MV-4-11 (cell line): ENCODE data around the gene JAK1.

Source experiments
- DNase-seq: peaks from one replicate; lab custom pipeline; 2025; lab: John Stamatoyannopoulos, UW

JAK1 gene

DNA sequence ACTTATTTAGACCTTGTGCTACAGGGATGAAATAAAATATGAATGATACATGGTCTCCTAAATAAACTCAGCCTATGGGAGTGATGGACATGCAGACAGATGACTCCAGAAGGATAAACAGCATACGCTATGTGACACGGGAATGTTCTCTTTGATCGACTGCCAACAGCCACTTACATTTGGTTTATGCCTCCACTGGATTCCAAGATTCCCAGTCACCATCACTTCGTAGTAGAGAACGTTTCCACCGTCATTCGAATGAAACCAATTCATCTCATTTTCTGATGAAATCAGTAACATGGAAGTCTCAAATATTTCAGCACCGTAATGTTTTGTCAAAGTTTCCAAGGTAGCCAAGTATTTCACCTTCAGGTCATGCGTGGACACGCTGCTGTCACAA is 99.7 kb downstream of the JAK1 start:
- DNase-seq: no peak

DNA sequence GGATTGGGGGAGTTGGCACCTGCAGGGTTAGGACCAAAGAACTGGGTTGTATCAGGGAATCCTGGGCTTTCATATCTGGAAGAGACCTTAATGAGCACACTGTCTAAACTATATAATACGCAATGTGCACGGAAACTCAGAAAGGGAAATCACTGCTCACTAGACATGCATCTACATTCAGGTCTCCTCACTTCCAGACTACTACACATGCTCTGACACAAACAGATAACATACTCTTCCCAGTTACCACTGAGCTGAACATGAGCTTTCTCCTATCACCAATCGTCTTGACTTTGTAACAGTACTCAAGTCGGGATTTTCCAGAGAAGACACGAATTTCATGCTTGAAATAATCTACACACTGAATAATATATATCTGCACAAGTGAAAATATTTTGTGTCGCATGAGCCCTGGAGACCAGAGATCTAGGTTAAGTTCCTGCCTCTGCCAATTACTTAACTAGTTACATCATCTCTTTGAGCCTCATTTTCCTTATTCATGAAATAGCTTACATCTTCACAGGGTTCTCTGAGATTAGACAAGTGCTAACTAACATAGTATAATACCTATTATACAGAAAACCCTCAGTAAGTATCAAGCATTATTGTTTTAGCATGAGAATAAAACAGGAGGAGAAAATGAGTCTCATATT is 101.1 kb downstream of the JAK1 start:
- no peak for DNase-seq

DNA sequence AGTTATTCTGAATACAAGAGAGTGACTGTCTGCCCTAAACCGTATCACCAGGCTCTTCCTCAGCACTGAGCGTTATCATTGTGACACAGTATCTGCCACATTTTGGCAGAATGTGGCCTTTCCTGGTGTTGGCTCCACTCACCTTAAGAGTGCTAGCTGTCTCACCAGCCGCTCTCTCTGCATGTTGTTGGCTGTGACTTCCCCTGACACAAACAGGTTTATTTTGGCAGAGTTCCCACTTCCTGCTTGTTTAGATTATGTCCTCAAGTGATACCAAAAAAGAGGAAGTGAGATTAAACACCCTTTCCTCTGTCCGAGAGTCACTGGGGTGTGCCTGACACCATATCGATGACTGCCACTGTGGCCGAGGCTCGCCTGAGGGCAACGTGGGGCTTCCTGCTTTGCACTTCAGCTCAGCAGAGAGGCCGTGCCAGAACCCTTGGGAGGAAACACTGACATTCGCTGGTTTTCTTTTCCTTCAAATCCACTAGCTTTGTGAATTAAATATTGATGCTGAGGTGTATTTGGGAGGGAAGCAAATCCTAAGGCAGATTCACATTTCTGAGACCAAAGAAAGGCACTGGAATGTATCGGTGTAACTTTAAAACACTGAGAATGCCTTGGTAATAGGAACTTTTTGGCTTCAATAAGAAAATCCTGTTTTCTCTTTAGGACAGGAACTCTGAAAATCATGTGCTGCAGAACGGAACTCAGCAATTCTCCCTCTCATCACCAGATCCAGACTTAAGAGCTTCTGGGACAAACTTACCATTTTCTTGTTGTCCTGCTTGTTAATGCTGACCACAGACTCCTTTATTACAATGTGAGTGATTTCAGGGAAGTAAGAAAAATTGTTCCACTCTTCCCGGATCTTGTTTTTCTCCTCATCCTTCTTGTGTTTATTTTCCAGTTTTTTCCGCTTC is 102.1 kb downstream of the JAK1 start:
- peak; percentile 99 for DNase-seq

DNA sequence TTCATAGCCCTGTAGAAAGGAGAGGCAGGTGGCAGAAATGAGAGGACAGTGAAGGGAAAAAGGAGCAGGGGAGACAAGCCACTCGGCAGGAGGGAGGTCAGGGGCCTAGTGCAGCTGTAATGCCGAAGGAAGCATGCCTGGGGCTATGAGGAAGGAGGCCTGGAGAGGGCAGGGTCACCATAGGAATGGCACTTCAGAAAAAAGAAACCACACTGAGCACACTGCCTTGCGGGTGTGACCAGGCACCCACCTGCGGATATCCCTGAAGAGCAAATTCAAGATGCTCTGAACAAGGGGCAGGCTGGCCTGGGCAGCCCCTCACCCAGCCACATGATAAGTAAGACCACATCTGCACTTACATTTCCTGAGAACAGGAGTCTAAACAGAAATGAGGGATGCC is 104.7 kb downstream of the JAK1 start:
- no peak for DNase-seq

DNA sequence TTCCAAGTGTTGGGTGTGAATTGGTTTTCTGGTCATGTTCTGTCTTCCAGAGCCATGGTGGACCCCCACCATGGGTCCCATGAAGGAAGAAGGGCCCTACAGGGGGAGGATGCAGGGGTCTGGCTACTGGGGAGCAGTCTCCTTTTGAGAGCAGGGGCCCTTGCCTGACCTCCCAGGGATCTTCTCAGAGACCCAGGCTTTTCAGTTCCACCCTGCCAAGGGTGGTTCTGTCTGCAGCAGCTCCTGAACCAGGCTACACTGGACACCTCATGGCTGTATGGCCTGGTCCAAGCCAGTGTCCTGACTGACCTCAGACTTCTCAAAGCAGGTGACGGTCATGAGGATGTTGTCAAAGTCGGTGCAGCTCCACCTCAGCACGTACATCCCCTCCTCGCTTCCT is 109.0 kb downstream of the JAK1 start:
- DNase-seq: no peak

DNA sequence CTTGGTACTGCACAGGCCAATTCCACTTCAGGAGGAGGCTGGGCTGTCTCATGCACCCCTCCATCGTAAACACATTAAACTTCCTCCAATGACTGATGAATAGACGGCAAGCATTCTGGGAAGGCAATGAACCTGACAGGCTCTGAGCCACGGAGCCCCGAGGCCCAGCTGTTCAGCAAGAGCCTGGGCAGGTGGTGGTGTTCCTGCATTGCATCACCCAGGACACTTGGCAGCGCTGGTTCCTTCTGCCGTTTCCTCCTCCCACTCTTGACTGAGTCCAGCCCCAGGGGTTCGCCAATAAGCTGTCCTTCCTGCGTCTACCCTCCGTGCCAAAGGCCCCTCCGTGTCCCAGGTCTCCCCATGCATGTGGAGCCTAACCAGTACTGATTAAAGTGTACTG is 109.8 kb downstream of the JAK1 start:
- peak; percentile 43 for DNase-seq

DNA sequence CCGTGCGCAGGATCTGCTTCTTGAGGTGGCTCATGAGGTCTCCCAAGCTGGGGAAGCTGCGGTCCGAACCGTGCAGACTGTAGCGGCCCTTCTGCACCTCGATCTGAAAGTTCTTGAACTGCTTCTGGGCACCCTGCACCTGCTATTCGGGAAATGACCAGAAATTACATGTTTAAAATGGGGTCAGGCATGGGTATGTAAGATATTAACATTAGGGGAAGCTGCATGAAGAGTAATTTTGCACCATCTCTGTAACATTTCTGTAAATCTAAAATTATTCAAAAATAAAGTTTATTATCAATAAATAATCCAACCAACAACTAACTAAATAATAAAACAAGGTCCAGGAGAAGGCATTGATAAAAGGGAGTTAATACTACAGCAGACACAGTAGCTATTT is 110.8 kb downstream of the JAK1 start:
- DNase-seq: no peak

DNA sequence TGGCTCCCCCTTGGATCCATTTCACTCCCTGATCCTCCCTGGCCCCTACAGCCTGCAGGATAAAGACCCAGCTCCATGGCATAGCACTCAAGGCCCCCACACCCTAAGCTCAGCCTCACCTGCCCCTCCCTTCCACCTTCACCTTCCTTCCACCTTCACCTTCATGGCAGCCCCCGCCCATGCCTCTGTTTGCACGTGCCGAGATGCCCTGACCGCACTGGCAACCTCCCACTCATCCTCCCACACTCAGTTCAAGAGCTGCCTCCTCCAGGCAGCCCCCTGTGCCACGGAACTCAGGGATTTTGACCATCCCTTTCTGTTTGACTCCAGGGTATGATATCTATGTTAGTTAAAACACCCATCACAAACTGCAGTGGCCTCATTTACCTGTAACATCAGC is 111.7 kb downstream of the JAK1 start:
- no peak for DNase-seq

DNA sequence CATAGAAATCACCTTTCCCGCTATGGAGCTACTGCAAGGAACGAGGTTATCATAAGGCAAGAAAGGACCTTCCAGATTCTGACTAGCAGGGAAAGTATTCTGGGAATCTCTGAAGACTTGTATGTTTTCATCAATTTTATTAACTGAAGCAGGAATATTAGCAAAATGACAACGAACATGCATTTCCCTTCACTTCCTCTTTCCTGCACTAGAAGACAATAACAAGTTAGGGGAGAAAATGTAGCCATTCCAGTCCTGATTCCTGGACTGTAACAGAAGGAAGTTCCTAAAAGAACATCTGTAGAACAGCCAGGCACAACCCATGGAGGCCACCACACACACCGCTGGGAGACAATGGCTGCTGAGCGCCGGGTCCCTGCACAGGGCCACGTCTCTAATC is 114.7 kb downstream of the JAK1 start:
- DNase-seq: no peak

DNA sequence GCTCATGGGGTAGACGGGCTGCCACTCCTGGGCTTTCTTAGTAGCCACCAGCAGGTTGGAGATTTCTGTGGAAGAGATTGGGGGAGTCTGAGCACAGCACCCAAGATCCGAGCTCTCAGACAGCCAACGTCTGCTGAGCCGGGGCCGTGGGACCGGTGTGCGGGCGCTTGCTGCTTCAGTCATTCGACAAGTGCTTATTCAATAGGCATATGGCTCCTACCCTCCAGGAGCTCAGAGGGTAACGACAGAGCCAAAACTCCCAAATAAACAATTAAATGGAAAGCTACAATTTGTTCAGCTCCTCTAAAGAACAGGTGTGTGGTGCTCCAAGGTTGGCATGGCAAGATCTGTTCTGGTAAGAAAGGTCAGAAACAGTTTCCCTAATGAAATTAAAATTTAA is 115.5 kb downstream of the JAK1 start:
- DNase-seq: no peak

DNA sequence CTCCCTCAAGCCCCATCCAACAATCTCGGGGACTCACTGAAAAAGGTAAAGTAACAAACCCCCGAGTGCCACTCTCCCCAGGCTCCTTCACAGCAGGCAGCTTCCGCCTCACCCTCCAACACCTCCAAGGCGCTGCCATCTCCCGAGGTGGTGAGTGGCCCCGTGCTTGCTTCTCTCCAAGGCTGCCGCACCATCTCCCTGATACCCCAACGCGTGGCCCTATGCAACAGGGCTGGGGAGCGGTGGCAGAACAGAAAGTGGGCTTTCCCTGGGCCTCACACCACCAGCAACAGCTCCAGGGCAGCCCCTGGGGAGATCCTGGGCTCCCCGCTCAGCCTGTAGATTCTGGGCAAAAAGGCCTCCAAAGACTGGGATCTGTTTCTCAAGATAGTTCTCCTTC is 116.4 kb downstream of the JAK1 start:
- no peak for DNase-seq

DNA sequence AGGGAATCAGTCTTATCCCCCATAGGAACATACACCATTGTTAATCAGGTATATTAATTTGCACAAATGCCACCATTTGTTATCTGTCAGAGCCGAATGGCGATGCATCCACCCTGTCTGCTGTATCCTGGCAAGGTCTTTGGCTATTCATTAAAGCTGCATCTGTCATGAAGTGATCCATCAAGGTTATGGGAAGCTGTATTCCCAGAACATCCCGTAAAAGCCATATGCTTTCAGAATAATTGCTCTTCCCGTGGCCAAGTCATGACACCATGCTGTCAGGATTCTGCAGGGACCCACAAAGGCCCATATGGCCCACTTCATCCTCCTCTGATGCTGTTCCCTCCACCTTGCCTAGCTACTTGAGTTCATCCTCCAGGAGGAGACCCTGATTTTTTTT is 117.5 kb downstream of the JAK1 start:
- no peak for DNase-seq

DNA sequence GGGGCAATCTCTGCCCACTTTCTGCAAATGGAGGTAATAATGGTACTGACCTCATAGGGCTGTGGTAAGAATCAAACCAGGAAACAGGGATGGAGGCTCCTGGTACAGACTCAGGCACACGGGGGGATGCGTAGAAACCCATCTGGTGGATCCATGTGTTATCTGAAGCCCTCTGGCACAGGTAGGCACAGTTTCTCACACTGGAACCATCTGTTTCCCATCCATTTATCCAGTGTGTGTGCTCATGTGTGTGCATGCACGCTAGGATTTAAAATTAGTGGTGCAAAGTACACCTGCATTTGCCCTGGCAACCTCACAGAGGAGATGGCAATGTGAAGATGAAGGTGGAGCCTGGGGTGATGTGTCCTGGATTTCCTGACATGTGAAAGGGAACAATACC is 118.2 kb downstream of the JAK1 start:
- no peak for DNase-seq

DNA sequence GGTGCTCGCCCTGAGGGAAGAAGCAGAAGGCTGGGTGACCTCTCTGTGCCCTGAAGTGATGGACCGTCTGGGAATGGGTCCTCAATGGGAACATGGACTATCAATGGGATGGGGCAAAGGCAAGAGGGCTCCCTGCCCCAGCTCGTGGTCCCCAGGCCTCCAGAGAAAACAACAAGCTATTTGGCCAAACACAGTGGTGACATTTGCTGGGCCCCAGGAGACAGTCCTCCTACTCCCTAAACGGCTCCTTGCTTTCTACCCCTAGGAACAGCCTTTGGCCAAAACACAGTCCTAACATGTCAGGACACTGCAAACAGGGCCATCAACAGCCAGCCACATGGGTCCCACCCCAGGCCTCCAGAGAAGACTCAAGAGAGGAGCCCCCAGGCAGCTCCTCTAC is 118.7 kb downstream of the JAK1 start:
- DNase-seq: no peak

DNA sequence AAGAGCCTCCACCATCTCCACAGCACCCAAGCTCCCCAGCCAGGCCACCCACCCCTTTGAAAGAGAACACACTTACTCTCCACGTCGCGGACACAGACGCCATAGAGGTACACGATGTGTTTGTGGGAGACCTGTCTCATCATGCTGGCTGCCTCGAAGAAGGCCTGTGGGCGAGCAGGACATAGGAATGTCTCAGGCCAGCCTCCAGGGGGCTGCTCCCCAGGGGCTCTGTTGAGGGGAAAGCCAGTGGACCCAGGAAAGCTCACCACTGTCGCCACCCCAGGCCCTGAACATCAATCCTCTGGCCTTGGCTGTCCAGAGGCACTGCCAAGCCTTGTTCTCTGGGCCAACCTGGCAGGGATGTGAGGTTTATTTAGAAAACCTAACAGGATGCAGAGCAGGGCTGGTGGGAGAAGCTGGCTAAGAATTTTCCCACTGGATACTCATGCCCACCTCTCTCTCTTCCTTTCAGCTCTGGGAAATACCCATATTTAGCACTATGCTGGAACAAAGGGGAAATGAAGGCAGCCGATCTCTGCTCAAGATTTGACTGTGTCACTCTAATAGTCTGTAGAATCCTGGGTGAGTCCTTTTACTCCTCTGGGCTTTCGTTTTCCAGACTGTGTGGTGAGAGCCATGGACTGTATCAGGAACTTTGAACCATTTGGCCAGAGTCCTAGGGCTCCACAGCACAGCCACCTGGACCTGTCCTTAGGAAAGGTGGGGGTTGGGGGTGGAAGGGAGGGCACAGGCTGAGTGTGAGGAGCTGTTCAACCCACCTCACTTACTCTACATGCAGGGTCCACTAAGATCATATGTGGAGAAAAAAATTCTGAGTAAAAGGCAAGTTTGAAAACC is 119.5 kb downstream of the JAK1 start:
- DNase-seq: no peak

DNA sequence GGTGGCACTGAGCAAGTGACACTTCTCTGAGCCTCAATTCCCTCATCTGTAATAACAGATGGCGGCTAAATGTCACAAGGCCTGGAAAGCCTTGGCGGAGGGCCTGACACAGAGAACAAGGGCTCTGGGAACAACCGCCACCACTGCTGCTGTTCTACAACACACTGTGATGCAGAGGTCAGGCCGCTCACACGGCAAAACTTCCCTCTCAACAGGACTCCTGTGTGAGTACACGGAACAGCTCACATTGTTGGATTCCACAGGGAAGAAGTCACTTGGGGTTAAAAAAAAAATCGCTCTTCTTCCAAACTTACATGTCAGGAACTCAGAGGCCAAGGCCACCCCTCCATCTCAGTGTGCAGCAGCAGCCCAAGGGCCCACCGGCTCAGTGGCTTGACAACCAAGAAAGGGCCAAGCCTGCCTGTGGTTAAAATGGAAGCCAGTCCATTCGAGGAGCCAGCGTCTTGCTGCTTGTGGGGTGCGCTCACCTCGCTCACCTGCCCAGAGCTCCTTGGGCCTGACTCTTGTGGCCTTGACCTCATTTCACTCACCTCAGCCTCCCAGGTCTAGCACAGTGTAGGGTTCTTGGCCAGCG is 120.4 kb downstream of the JAK1 start:
- no peak for DNase-seq

DNA sequence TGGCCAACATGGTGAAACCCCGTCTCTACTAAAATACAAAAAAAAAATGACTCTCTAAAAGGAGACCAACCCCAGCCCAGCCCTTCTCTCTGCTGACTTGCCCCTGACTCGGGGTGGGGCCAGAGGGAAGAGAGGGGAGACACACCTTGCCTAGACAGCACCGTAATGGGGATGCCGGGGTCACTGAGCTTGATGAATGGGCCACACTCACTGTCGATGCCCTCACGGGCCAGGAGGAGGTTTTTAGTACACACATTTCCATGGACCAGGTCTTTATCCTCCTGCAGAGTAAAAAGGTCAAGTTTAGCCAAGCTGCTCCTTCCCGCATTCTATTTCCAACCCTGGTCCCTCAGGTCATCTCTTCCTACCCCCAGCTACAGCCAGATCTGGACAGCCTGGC is 121.7 kb downstream of the JAK1 start:
- DNase-seq: no peak

DNA sequence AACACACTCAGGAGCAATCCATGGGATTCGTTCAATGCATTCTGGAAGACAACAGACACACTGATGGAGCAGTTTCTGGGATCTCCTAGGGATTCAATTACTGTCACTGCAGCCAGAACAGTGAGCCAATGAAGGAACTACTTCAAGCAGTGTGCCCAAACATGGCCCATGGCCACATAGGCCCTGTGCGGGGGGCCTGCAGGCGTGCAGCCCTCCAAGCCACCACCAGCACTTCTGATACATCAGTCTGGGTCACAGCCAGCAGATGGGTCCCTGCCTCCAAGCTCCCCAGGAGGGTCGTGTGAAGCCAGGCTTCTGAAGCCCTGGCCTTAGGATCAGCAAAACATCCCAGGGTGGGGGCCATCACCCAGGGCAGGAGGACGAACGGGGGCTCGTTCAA is 122.2 kb downstream of the JAK1 start:
- no peak for DNase-seq

DNA sequence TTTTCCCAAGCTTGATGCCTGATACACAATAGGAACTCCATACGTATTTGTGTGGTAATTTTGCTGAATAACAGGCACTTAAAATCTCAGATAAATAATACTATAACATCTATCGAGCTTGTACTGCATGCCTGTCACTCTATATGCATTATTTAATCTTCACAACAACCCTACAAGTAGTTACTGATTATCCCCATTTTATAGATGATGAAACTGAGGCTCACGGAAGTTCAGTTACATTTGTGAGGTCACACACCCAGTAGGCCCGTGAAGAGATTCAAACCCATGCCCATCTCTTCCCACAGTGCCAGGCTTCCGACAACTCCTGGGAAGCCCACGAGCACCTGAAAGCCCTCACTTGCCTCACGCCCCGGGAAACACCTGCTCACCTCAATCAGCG is 122.7 kb downstream of the JAK1 start:
- DNase-seq: no peak

DNA sequence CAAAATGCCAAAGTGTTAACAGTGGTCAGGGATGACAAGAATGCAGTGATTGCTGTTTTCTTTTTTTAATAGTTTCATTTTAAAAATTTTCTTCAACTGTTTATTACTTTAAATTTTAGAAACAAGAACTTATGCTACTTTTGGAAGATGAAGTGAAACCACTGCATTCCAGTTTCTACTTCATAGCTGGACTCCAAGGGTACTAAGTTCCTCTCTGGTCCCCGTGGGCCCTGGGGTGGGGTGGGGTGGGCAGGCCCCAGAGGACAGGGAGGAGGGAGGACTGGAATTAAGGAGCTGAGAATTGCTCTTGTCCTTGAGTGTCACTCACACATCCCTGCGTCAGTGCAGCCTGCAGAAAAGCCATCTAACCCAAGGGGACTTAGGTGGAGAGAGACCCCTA is 124.1 kb downstream of the JAK1 start:
- peak; percentile 60 for DNase-seq

DNA sequence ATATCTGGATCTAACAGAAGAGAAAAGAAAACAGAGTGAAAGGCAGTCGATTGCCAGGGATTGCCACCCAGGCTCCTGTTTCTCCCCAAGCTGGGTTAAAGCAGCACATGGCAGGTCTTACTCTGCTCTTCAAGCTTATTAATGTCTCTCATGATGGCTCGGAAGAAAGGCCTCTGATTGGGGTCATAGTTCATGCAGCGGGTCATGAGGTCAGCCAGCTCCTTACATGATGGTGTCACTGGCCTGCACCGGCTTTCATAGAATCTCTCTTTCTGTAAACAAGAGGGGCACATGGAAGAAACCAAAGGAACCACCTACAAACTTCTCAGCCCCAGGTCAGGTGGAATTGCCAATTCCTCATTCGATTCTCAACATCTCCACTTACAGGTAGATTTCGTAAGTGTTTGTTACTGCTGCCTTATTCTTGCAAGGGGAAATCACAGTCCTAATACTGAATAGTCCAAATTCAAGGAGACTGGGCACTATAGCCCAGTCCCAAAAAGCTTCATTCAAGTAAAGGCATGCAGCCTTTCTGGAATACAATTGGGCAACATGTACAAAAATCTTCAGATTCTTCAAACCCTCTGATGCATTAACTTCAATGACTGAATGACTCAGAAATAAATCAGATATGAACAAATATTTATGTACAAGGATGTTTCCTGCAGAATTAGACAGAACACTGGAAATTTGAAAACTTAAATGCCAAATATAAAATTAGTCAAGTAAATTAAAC is 124.9 kb downstream of the JAK1 start:
- no peak for DNase-seq
